Measurements from ENCODE around the gene FAM32A.

The FAM32A gene

GRCh38 chr19:16224293-16225045 lies 39.3 kb downstream of the FAM32A start:
- H3K4me3 ChIP-seq (ENCODE audit: low read depth, low read length), result no peak overlapping the region
- DNase-seq (ENCODE audit: low read depth), result peak; percentile 0
- TF ChIP-seq CTCF (IDR thresholded peaks at IDR 0.05; ENCODE audit: insufficient read depth, low read depth, low read length, missing control alignments), result no peak

DNA sequence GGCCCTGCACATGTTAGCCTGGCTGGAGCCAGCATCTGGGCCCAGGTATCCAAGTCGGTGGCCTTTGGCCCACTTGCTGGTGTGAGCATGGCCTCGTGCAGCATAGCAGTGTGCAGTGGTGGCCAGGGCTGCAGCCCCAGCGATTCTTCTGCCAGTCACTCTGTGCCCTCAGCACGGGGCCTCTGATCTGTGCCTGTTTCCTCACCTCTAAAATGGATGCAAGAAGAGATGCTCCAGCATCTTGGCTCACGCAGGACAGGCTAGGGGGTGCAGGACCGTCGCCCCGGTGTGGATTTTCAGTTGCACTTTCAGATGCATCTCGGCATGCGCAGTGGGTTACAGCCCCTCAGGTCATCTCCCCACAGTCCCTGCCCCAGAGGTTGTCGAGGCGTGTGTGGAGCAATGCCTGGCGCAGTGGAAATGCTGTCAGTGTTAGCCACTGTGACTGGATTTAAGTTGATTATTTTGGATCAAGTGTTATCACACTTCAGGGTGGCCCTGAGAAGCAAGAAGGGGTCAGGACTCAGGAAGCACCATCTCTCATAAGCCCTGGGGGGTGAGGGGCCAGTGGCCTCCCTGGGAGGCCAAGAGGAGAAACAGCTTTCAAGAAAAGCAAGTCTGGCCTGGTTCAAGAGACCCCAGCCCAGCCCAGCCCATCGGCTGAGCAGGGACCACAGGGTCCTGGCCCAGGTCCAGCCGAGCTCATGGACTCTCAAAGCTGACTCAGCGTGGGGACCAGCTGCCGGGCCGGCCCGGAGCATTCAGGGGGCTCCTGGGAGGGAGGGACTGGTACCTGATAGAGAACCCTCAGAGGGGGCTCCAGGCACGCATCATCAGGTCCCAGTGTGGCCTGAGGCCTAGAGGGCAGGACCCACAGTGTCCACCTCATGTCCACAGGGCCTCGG lies 40.3 kb downstream of the FAM32A start:
- no peak for TF ChIP-seq CTCF (IDR thresholded peaks at IDR 0.05; ENCODE audit: insufficient read depth, low read depth, low read length, missing control alignments)
- no peak for DNase-seq (ENCODE audit: low read depth)

DNA sequence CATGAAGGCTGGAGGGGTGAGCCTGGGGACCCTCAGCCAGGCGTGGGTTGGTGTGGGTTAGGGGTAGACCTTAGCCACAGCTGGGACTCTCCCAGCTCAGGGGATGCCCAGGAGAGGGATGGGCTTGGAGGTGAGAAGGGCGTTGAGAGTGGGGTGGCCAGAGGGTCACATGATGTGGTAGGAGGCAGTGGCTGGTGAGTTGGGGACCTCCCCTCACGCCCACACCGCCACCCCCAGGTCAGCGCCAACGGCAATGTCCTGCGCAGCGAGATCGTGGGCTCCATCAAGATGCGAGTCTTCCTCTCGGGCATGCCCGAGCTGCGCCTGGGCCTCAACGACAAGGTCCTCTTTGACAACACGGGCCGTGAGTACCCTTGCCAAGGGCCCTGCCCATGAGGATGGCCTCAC lies 41.0 kb downstream of the FAM32A start:
- no peak overlapping the region for H3K4me3 ChIP-seq (ENCODE audit: low read depth, low read length)
- TF ChIP-seq CTCF (IDR thresholded peaks at IDR 0.05; ENCODE audit: insufficient read depth, low read depth, low read length, missing control alignments), result no peak
- peak; percentile 0 for DNase-seq (ENCODE audit: low read depth)

More for the DNA sequence above, 40.3 kb downstream of the FAM32A start:
- H3K4me3 ChIP-seq (ENCODE audit: low read depth, low read length), result no peak overlapping the region

- peak; percentile 0 for DNase-seq (ENCODE audit: low read depth)
- no peak for TF ChIP-seq CTCF (IDR thresholded peaks at IDR 0.05; ENCODE audit: insufficient read depth, low read depth, low read length, missing control alignments)
- no peak overlapping the region for H3K4me3 ChIP-seq (ENCODE audit: low read depth, low read length)
Observed at GRCh38 chr19:16226878-16227836, 41.9 kb downstream of the FAM32A start.

DNA sequence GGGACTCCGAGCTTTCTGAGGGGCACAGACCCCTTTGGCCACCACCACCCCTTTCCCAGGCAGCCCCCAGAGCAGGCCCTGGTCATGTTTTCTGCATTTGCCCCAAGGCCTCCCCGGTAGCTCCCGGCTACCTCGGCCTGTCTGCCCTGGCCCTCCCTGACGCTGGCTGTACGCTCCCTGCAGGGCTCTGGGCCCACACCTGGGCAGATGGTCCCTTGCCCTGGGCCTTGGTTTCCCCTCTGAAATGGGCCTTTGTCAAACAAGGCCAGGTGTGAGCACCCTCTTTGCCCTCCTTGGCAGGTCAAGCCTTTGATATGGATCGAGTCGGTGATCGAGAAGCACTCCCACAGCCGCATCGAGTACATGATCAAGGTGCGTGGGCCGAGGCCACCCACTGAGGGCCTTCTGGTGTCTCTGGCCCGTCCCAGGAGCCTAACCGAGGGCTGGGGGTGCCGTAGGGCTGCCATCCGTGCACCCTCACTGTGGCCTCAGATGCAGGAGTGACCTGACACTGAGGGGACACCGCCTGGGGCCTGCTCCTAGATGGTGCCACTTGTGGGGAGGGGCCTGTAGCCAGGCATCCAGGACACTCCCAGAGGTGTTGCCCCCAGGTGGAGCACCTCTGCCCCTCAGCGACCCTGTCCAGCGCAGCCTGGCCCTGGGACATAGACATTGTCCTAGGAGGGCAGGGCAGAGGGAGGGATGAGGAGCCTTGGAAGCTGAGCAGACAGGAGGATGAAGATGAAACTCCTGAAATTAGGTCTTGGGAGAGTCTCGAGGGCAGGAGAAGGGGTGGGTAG lies 42.8 kb downstream of the FAM32A start:
- H3K4me3 ChIP-seq (ENCODE audit: low read depth, low read length), result no peak overlapping the region
- no peak for TF ChIP-seq CTCF (IDR thresholded peaks at IDR 0.05; ENCODE audit: insufficient read depth, low read depth, low read length, missing control alignments)
- no peak for DNase-seq (ENCODE audit: low read depth)

Measured in GM12865 (cell line).